ENCODE results near the gene ZFP30.

DNA sequence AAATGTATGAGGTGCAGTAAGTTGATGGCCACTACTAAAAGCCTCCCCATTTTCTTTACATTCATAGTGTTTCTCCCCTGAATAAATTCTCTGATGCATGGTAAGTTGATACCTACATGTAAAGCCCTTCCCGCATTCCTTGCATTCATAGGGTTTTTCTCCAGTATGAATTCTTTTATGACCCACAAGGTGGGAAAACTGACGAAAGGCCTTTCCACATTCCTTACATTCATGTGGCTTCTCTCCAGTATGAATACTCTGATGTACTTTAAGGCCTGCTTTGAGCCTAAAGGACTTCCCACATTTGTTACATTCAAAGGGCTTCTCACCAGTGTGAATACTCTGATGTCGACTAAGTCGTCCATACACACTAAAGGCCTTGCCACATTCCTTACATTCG is 43.8 kb upstream of the ZFP30 start:
- no peak for TF ChIP-seq EZH2 (conservative IDR thresholded peaks at IDR 0.05; ENCODE audit: low read depth, low read length)
- TF ChIP-seq SIN3B (IDR thresholded peaks at IDR 0.05; ENCODE audit: low read length), result no peak
- no peak for TF ChIP-seq ZNF558 (CRISPR knock-in tag; IDR thresholded peaks at IDR 0.05; ENCODE audit: borderline replicate concordance)
- TF ChIP-seq JUND (CRISPR knock-in tag; IDR thresholded peaks at IDR 0.05), result no peak
- TF ChIP-seq PHF20 (CRISPR knock-in tag; IDR thresholded peaks at IDR 0.05), result no peak
